ENCODE results near the gene ZNF366.

DNA sequence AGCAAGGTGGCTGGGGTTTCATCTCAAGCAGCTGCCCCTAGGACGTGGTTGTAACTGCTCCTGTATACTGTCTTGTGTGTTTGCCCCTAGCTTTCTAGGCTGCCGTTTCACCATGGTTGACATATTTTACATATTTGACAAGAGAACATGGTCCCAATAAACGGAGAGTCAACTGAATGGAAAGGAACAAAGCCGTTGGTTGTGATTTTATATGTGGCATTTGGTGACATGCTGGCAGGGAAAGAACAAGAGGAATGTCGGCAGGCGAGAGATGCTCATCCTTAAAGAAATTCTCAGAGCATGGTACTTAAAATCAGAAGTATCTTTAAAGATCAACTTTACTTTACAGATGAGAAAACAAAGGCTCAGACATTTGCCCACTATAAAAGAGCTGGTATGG, 11.8 kb downstream of the ZNF366 start:
- TF ChIP-seq, protein P1, sequence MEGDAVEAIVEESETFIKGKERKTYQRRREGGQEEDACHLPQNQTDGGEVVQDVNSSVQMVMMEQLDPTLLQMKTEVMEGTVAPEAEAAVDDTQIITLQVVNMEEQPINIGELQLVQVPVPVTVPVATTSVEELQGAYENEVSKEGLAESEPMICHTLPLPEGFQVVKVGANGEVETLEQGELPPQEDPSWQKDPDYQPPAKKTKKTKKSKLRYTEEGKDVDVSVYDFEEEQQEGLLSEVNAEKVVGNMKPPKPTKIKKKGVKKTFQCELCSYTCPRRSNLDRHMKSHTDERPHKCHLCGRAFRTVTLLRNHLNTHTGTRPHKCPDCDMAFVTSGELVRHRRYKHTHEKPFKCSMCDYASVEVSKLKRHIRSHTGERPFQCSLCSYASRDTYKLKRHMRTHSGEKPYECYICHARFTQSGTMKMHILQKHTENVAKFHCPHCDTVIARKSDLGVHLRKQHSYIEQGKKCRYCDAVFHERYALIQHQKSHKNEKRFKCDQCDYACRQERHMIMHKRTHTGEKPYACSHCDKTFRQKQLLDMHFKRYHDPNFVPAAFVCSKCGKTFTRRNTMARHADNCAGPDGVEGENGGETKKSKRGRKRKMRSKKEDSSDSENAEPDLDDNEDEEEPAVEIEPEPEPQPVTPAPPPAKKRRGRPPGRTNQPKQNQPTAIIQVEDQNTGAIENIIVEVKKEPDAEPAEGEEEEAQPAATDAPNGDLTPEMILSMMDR (IDR thresholded peaks at IDR 0.05), result no peak
- no peak for TF ChIP-seq EP300 (IDR thresholded peaks at IDR 0.05)
- no peak for TF ChIP-seq POLR2AphosphoS5 (IDR thresholded peaks at IDR 0.05)

Data from stomach (tissue), 4 donors.